ENCODE measurements around the gene SLC4A11.

SLC4A11 gene

DNA sequence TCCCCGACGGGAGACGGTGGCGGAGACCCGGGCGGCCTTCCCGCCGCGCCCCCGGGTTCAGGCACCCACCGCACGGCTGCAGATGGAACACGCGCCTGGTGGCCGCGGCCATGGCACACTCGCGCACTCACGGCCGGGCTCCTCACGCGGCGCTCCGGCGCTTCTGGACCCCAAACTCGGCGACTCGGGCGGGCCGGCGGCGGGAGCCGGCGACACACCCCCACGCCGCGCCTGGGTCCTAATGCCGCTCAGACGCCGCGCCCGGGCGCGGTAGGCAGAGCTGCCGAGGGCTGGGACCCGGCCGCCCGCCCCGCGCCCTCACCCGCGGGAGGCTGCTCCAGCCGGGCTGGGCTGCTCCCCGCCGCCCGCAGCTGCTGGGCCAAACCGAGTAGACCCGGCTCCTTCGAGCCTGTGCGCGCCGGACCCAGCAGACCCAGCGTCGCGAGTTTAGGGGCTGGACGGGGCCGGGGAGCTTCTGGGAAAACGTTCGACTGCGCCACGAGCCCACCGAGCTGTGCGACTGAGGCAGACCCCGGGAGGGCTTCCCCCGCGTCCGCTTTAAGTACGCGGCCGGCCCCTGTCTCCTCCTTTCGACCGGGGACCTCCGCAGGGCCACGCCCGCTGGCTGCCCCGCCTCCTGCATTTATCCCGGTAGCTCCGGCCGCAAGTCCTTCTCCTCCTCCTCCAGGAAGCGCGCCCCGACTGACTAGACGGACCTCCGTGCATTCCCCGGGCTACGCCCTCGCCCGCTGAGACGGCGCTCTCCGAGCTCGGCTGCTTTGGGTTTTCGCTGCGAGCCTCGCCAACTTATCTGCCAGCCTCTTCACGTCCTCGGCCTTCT, at the start of gene SLC4A11:
TSS of gene SLC4A11 (minus strand) at position 165 of the 841 bp plus-strand sequence. CDS start at position 112, 53 bp downstream.
- peaks cover 12% of the 10 kb centered on the region for H3K4me1 Mint-ChIP-seq (ENCODE audit: low read depth)
- peaks cover 62% of the 10 kb centered on the region for H3K27me3 Mint-ChIP-seq
- H3K9me3 Mint-ChIP-seq = no peaks in the 10 kb centered on the region
- no peak within 1 kb of the TSS for H3K27ac Mint-ChIP-seq
- DNase-seq = peak; percentile 64
- H3K4me3 Mint-ChIP-seq = peak within 1 kb of the TSS; percentile 80
- H3K36me3 Mint-ChIP-seq (ENCODE audit: low read depth) = no peaks in the 10 kb centered on the region

DNA sequence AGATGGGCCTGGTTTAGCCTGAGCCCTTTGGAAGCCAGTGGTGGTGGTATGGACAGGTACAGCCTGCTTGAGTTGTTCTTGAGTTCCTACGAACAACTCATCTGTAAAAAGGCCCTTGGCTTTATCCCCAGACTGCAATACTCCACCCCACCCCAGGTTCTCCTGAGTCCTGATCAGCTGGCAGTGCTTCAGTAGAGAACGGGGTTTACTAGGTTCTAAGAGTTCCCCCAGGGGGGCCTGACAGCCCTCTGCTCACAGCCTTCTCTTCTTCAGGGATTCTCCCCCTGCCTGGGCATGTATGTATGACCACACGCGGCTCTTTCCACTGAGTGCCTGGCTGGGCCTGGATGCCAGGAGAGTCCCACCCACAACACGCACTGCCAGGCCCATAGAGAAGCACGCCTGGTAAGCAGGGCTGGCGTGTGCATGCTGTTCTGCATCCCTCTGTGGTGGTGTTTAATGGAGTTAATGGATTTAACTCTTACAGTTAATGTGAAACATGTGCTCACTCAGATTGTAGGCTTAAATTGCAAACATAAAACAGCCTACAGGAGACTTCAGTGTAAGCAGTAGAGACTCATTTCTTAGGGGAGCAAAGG, 44.3 kb upstream of the SLC4A11 start:
- Mint-ChIP-seq H3K27ac (no peak overlapping the region), H3K4me3 (no peak overlapping the region), H3K9me3 (no peaks in the 10 kb centered on the region), H3K36me3 (ENCODE audit: low read depth) (peaks cover 13% of the 10 kb centered on the region), H3K4me1 (ENCODE audit: low read depth) (peaks cover 1% of the 10 kb centered on the region), H3K27me3 (no peaks in the 10 kb centered on the region)
- no peak for DNase-seq

GRCh38 chr20:3282271-3283221, 43.6 kb upstream of the SLC4A11 start:
- Mint-ChIP-seq H3K4me1 (ENCODE audit: low read depth) (peaks cover 1% of the 10 kb centered on the region), H3K4me3 (no peak overlapping the region), H3K36me3 (ENCODE audit: low read depth) (peaks cover 13% of the 10 kb centered on the region), H3K27me3 (no peaks in the 10 kb centered on the region), H3K9me3 (no peaks in the 10 kb centered on the region), H3K27ac (no peak overlapping the region)
- no peak for DNase-seq

GRCh38 chr20:3281437-3281836, 42.4 kb upstream of the SLC4A11 start:
- peaks cover 1% of the 10 kb centered on the region for H3K4me1 Mint-ChIP-seq (ENCODE audit: low read depth)
- no peak overlapping the region for H3K4me3 Mint-ChIP-seq
- H3K36me3 Mint-ChIP-seq (ENCODE audit: low read depth) = peaks cover 13% of the 10 kb centered on the region
- no peaks in the 10 kb centered on the region for H3K27me3 Mint-ChIP-seq
- no peak overlapping the region for H3K27ac Mint-ChIP-seq
- no peak for DNase-seq
- no peaks in the 10 kb centered on the region for H3K9me3 Mint-ChIP-seq

DNA sequence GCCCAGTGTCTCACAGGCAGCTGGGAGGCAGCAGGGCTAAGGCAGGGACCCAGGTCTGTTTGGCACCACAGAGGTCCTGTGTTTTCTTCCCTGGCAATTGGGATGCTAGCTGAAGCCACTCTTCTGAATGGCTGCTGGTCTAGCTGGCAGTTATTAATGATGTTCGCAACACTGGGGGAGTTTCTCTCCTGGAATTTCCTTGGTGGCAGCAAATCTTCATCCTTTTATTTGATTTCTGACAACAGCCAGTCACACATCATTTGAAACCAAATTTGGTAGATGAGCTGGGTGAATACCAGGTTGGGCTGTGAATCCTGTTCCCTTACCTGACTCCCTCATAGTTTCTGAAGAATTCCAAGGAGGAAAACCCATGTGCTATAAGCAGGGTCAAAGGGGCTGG, 40.8 kb upstream of the SLC4A11 start:
- H3K27ac Mint-ChIP-seq = no peak overlapping the region
- no peaks in the 10 kb centered on the region for H3K27me3 Mint-ChIP-seq
- DNase-seq = no peak

GRCh38 chr20:3277686-3278465, 38.9 kb upstream of the SLC4A11 start:
- H3K27me3 Mint-ChIP-seq = no peaks in the 10 kb centered on the region
- H3K9me3 Mint-ChIP-seq = no peaks in the 10 kb centered on the region
- H3K36me3 Mint-ChIP-seq (ENCODE audit: low read depth) = peaks cover 13% of the 10 kb centered on the region
- DNase-seq = no peak
- no peak overlapping the region for H3K27ac Mint-ChIP-seq
- no peak overlapping the region for H3K4me3 Mint-ChIP-seq
- peaks cover 1% of the 10 kb centered on the region for H3K4me1 Mint-ChIP-seq (ENCODE audit: low read depth)

More for the DNA sequence above, 40.8 kb upstream of the SLC4A11 start:
- Mint-ChIP-seq H3K9me3 (no peaks in the 10 kb centered on the region), H3K4me3 (no peak overlapping the region), H3K36me3 (ENCODE audit: low read depth) (peaks cover 13% of the 10 kb centered on the region), H3K4me1 (ENCODE audit: low read depth) (peaks cover 1% of the 10 kb centered on the region)

DNA sequence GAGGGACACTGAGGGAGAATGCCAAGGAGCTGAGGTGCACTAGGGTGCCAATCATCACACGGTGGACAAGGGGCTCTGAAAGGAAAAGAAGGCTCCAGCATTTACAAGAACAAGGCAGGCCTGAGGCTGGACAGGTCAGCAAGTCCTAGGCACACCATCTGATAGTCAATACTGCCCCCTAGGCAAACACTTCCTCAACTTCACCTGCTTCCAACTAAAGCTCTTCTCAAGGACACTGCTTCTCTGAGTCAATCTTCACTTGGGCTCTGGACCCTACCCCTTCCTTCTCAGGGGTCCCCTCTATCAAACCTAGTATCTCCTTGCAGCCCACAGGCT, 37.7 kb upstream of the SLC4A11 start:
- Mint-ChIP-seq H3K4me3 (no peak overlapping the region), H3K9me3 (no peaks in the 10 kb centered on the region), H3K4me1 (ENCODE audit: low read depth) (peaks cover 1% of the 10 kb centered on the region), H3K27ac (no peak overlapping the region), H3K36me3 (ENCODE audit: low read depth) (peaks cover 12% of the 10 kb centered on the region), H3K27me3 (no peaks in the 10 kb centered on the region)
- DNase-seq = no peak

GRCh38 chr20:3275966-3276679, 37.1 kb upstream of the SLC4A11 start:
- Mint-ChIP-seq H3K36me3 (ENCODE audit: low read depth) (peaks cover 11% of the 10 kb centered on the region), H3K27ac (no peak overlapping the region), H3K27me3 (no peaks in the 10 kb centered on the region), H3K4me3 (no peak overlapping the region), H3K4me1 (ENCODE audit: low read depth) (no peaks in the 10 kb centered on the region), H3K9me3 (no peaks in the 10 kb centered on the region)
- no peak for DNase-seq

GRCh38 chr20:3275064-3275935, 36.3 kb upstream of the SLC4A11 start:
- peaks cover 11% of the 10 kb centered on the region for H3K36me3 Mint-ChIP-seq (ENCODE audit: low read depth)
- no peaks in the 10 kb centered on the region for H3K9me3 Mint-ChIP-seq
- no peaks in the 10 kb centered on the region for H3K27me3 Mint-ChIP-seq
- no peak overlapping the region for H3K27ac Mint-ChIP-seq
- H3K4me3 Mint-ChIP-seq = no peak overlapping the region
- no peaks in the 10 kb centered on the region for H3K4me1 Mint-ChIP-seq (ENCODE audit: low read depth)
- no peak for DNase-seq

GRCh38 chr20:3273371-3273770, 34.4 kb upstream of the SLC4A11 start:
- DNase-seq = no peak
- no peaks in the 10 kb centered on the region for H3K4me1 Mint-ChIP-seq (ENCODE audit: low read depth)
- peaks cover 1% of the 10 kb centered on the region for H3K36me3 Mint-ChIP-seq (ENCODE audit: low read depth)
- peak overlapping the region; percentile 50 for H3K27ac Mint-ChIP-seq
- no peak overlapping the region for H3K4me3 Mint-ChIP-seq
- H3K27me3 Mint-ChIP-seq = no peaks in the 10 kb centered on the region
- no peaks in the 10 kb centered on the region for H3K9me3 Mint-ChIP-seq

GRCh38 chr20:3270051-3270450, 31.1 kb upstream of the SLC4A11 start:
- Mint-ChIP-seq H3K9me3 (no peaks in the 10 kb centered on the region), H3K4me1 (ENCODE audit: low read depth) (no peaks in the 10 kb centered on the region), H3K36me3 (ENCODE audit: low read depth) (peaks cover 1% of the 10 kb centered on the region), H3K27me3 (no peaks in the 10 kb centered on the region), H3K4me3 (no peak overlapping the region), H3K27ac (no peak overlapping the region)
- DNase-seq = no peak

DNA sequence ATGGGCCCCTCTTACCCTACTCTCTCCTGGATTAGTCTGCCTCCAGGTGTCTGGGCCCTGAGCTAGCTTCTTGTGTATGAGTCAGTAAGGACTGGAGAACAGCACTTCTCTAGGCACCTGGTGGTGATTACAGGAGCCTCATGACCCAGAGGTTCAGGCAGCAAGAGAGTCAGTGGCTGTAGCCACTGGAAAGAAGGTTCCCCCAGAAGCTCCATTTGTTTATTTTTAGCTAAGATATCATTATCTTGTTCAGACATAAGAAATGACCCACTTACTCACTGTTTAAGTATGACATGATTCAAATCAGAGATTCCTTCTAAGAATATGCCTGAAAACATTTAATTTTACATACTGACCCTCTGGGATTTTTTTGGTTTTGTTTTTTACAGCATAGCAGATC, 23.6 kb upstream of the SLC4A11 start:
- no peak overlapping the region for H3K4me3 Mint-ChIP-seq
- no peaks in the 10 kb centered on the region for H3K4me1 Mint-ChIP-seq (ENCODE audit: low read depth)
- no peak overlapping the region for H3K27ac Mint-ChIP-seq
- H3K27me3 Mint-ChIP-seq = no peaks in the 10 kb centered on the region
- DNase-seq = no peak
- H3K36me3 Mint-ChIP-seq (ENCODE audit: low read depth) = peaks cover 18% of the 10 kb centered on the region
- no peaks in the 10 kb centered on the region for H3K9me3 Mint-ChIP-seq

DNA sequence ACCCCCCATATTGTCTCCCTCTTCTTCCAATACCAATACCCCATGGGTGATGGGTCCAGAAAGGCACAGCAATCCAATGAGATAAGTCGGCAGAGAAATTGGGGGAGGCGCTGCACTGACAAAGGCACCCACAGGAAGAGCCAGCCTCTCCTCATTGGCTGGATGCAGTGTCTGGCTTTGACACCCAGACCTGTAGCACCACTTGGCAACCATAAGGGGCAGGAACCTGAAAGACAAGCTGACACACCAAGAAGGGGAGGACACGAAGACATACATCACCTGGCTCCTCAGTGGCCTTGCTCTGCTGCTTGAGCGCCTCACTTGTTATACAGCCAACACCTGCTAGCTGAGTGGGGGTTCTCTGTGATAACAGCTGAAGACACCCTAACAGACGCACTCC, 19.4 kb upstream of the SLC4A11 start:
- Mint-ChIP-seq H3K27me3 (no peaks in the 10 kb centered on the region), H3K9me3 (no peaks in the 10 kb centered on the region), H3K27ac (no peak overlapping the region), H3K4me3 (no peak overlapping the region), H3K4me1 (ENCODE audit: low read depth) (no peaks in the 10 kb centered on the region), H3K36me3 (ENCODE audit: low read depth) (peaks cover 10% of the 10 kb centered on the region)
- no peak for DNase-seq
